ENCODE data around the gene PNPLA2. TPM values are rescaled to one million over a fixed set of nuclear protein-coding genes. Genes with fewer than 3 reads are reported as not detected.

Gene PNPLA2
- total and polyA plus RNA-seq, 7 donors, result 64.8 to 247 (median 125) TPM

DNA sequence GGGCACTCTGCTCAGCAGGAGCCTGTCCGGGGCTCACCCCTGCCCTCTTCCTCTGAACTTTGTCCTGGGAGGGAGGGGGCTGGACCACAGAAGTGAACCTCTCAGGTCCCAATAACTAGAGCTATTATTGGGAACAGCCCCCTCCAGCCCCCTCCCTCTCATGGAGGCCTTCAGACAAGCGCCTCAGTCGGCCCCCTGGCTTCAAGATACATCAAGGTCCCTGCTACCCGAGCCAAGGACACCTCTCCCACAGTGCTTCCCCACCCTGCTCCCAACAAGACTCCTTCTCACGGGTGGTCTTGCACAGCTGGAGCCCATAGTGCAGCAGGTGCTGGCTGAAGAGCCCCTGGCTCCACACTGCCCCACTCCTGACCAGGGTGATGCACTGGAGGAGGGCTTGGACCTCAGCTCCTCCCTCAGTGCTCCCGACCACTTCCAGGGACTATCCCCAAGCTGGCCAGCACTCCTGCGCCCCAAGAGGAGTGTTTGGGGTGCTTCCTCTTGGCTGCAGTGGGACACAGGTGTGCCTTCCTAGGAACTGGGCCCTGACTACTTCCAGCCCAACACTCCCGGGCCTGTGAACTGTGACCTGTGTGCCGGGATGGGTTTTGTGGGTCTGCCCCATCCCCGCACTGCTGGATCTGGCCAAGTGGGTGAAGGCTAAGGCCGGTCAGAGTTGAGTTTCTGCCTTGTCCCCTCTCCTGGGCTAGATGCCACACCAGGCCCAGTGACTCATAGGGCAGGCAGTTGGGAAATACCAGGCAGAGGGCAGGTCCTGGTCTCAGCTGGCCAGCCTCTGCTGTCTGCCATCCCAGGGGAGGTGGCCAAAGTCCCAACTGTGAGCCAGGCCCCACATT is 2.2 kb downstream of the PNPLA2 start:
- peak overlapping the region; percentile 96 for H3K27ac ChIP-seq
- peaks cover 0 to 7% (median 0%) of the 10 kb centered on the region in 3 donors for H3K27me3 ChIP-seq (ENCODE audit: insufficient read depth in 3 of 3, low read length in 2 of 3)
- WGBS, 3 donors, result 17 to 33% (median 22%) methylated on average over 11 of the region's 11 CpGs
- intact Hi-C loops (cut with DNase I), result no loop called here
- H3K4me1 ChIP-seq, result peaks cover 37% of the 10 kb centered on the region
- peaks cover 0 to 43% of the 10 kb centered on the region in 2 donors for H3K36me3 ChIP-seq (ENCODE audit: insufficient read depth in 1 of 2, low read depth in 1 of 2)
- H3K4me3 ChIP-seq, result peak overlapping the region; percentile 88
- DNase-seq (peak; percentile 90 to 95), ATAC-seq (peak; percentile 72 to 78 (median 76))
- H3K9me3 ChIP-seq, result no peaks in the 10 kb centered on the region
- no peak for TF ChIP-seq CTCF (IDR thresholded peaks at IDR 0.05)

- WGBS, 3 donors, result 31 to 46% (median 38%) methylated on average over 20 to 22 of the region's 22 CpGs
- no peak for TF ChIP-seq CTCF (IDR thresholded peaks at IDR 0.05)
- DNase-seq (peak; percentile 57 to 78), ATAC-seq (no peak)
- H3K4me3 ChIP-seq, result peak overlapping the region; percentile 88
- peaks cover 0 to 12% (median 0%) of the 10 kb centered on the region in 3 donors for H3K27me3 ChIP-seq (ENCODE audit: insufficient read depth in 3 of 3, low read length in 2 of 3)
- peaks cover 0 to 43% of the 10 kb centered on the region in 2 donors for H3K36me3 ChIP-seq (ENCODE audit: insufficient read depth in 1 of 2, low read depth in 1 of 2)
- peak overlapping the region; percentile 96 for H3K27ac ChIP-seq
- H3K9me3 ChIP-seq, result no peaks in the 10 kb centered on the region
- peaks cover 37% of the 10 kb centered on the region for H3K4me1 ChIP-seq
- intact Hi-C loops (cut with DNase I), result no loop called here
These were observed 3.0 kb downstream of the PNPLA2 start for GRCh38 chr11:821512-822371.

- ATAC-seq (no peak), DNase-seq (no peak)
- 83 to 85% (median 84%) methylated on average over 39 to 53 of the region's 53 CpGs for WGBS, 3 donors
- Histone ChIP-seq H3K9me3 (no peaks in the 10 kb centered on the region), H3K27me3 (ENCODE audit: insufficient read depth in 3 of 3, low read length in 2 of 3) (peaks cover 0 to 17% (median 7%) of the 10 kb centered on the region in 3 donors), H3K4me3 (no peak overlapping the region), H3K36me3 (ENCODE audit: insufficient read depth in 1 of 2, low read depth in 1 of 2) (peaks cover 0 to 43% of the 10 kb centered on the region in 2 donors), H3K27ac (peak overlapping the region; percentile 55), H3K4me1 (peaks cover 44% of the 10 kb centered on the region)
- intact Hi-C loops (cut with DNase I), result no loop called here
- no peak for TF ChIP-seq CTCF (IDR thresholded peaks at IDR 0.05)
These were observed 5.0 kb downstream of the PNPLA2 start for GRCh38 chr11:823441-824291.

- peaks cover 47% of the 10 kb centered on the region for H3K4me1 ChIP-seq
- H3K36me3 ChIP-seq (ENCODE audit: insufficient read depth in 1 of 2, low read depth in 1 of 2), result peaks cover 0 to 43% of the 10 kb centered on the region in 2 donors
- H3K9me3 ChIP-seq, result no peaks in the 10 kb centered on the region
- DNase-seq, result peak; percentile 63 to 83
- intact Hi-C loops (cut with DNase I), result no loop called here
- peak overlapping the region; percentile 55 for H3K27ac ChIP-seq
- WGBS, 3 donors, result 53 to 56% (median 54%) methylated on average over 48 to 59 of the region's 59 CpGs
- H3K27me3 ChIP-seq (ENCODE audit: insufficient read depth in 3 of 3, low read length in 2 of 3), result peaks cover 0 to 25% (median 7%) of the 10 kb centered on the region in 3 donors
- H3K4me3 ChIP-seq, result no peak overlapping the region
- no peak for TF ChIP-seq CTCF (IDR thresholded peaks at IDR 0.05)
- ATAC-seq, result peak in 2 of 4 donors; percentile 16 to 25
These were observed 5.7 kb downstream of the PNPLA2 start for GRCh38 chr11:824292-824880.

All from psoas muscle (tissue), 8 donors.